OCI-LY7 (cell line): ENCODE data around the gene WDR48.

Experiments
- CTCF ChIP-seq: fragments of 200-600 bp; sonication (generic); conservative IDR thresholded peaks from 2 replicates; pipeline ENCODE4 v1.5.1; 2014; ENCODE audit warnings: mild to moderate bottlenecking, antibody characterized with exemption, low read length, moderate library complexity, mixed read lengths
- EZH2phosphoT487 ChIP-seq: fragments of 200-600 bp; sonication (generic); IDR thresholded peaks from 2 replicates; pipeline ENCODE4 v1.6.1; 2018; ENCODE audit warnings: low read depth, borderline replicate concordance, mild to moderate bottlenecking, mixed run types, antibody characterized with exemption, low read length, moderate library complexity, mixed read lengths

- TF ChIP-seq EZH2phosphoT487 (no peak), CTCF (no peak)
These were observed 46.7 kb downstream of the WDR48 start for GRCh38 chr3:39098473-39099000.
